Measurements from ENCODE around the gene XYLB. TPM values are rescaled to one million over a fixed set of nuclear protein-coding genes. Genes with fewer than 3 reads are reported as not detected.

Gene XYLB
- total and polyA plus RNA-seq, 2 of the 13 experiments (the other 11 are each of a cell fraction or from before 2014, with no cell fraction given), result 25.9 to 30.0 TPM

DNA sequence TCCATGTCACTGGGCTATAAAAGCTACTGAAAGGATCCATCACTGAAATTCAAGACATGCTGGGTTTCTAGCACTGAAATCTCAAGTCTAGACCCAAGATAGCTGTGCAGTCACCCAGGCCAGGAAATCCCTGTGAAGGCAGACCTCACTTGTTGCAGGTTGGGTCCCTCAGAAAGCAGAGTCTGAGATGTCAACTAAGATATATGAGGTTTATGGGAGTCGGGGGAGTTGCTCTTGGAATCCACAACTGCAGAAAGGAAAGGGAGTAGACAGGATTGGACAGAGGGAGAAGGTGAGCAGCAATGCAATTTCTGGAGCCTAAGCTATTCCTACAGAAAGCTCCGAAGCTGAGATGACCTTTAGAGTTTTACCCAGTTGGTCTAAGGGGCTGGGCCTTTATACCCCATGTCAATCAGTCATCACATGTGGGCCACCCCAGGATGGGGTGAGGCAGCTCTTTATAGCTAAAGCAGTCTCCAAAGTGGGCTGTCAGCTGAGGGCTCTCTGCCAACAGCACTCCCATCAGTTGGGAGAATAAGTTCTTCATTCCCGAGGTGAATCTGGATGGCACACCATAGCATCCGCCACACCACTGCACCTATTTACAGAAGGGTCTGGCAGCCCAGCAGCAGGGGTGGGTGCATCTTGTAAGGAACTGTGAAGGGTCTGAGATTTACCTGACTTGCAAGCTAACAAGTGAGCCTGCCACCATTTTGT is 54.8 kb downstream of the XYLB start (continued):
- TF ChIP-seq ZNF83 (CRISPR knock-in tag; IDR thresholded peaks at IDR 0.05; ENCODE audit: borderline replicate concordance) (no peak), CEBPB (IDR thresholded peaks at IDR 0.05; ENCODE audit: borderline replicate concordance, low read depth, low read length) (no peak), ZNF556 (CRISPR knock-in tag; IDR thresholded peaks at IDR 0.05; ENCODE audit: borderline replicate concordance) (no peak), NCOA1 (CRISPR knock-in tag; IDR thresholded peaks at IDR 0.05) (no peak)
- TF ChIP-seq, protein P1, sequence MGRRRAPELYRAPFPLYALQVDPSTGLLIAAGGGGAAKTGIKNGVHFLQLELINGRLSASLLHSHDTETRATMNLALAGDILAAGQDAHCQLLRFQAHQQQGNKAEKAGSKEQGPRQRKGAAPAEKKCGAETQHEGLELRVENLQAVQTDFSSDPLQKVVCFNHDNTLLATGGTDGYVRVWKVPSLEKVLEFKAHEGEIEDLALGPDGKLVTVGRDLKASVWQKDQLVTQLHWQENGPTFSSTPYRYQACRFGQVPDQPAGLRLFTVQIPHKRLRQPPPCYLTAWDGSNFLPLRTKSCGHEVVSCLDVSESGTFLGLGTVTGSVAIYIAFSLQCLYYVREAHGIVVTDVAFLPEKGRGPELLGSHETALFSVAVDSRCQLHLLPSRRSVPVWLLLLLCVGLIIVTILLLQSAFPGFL (CRISPR knock-in tag; IDR thresholded peaks at IDR 0.05), result no peak

GRCh38 chr3:38404286-38404685 is 57.7 kb downstream of the XYLB start:
- CTCF ChIA-PET (ENCODE audit: low intra/inter-chr PET ratio, low total read pairs), result no interaction called here
- in situ Hi-C loops (cut with HindIII; ENCODE audit: extremely low pct_ligation_motif_present, low pct_unique_long_range_greater_than_20kb), result no loop called here

More at GRCh38 chr3:38404286-38404685, 57.7 kb downstream of the XYLB start:
- Histone ChIP-seq H3K4me3 (replicated peaks in 1 of 3; ENCODE audit: insufficient read depth in 1 of 3, low read depth in 2 of 3, low read length in 3 of 3) (no peak overlapping the region), H3K4me2 (ENCODE audit: low read depth, low read length) (no peak overlapping the region), H3K27me3 (ENCODE audit: control insufficient read depth in 1 of 2, insufficient read depth in 2 of 2, low read length in 2 of 2) (no peaks in the 10 kb centered on the region), H3K27ac (ENCODE audit: extremely low read length, insufficient read depth, low read length) (no peak overlapping the region), H3K9me3 (ENCODE audit: low read length) (no peaks in the 10 kb centered on the region), H4K20me1 (ENCODE audit: insufficient read depth, low read length) (peaks cover 4% of the 10 kb centered on the region; the same call in 1 of the 2 replicates), H3K79me2 (ENCODE audit: insufficient read depth, low read length) (no peaks in the 10 kb centered on the region), H3K9ac (ENCODE audit: insufficient read depth, low read depth, low read length) (no peak overlapping the region), H3K4me1 (ENCODE audit: insufficient read depth, low read length) (no peaks in the 10 kb centered on the region), H2AFZ (ENCODE audit: low read length) (no peak overlapping the region), H3K36me3 (replicated peaks in 1 of 2; ENCODE audit: control insufficient read depth in 1 of 2, insufficient read depth in 2 of 2, low read length in 2 of 2) (peaks cover 33 to 52% of the 10 kb centered on the region in 2 experiments)
- intact Hi-C loops (cut with micrococcal nuclease; ENCODE audit: unreplicated experiment), result no loop called here
- no peak for DNase-seq (ENCODE audit: low spot score)
- POLR2A ChIA-PET, result no interaction called here
- FAIRE-seq, result no peak
- TF ChIP-seq FOSL2 (CRISPR knock-in tag; IDR thresholded peaks at IDR 0.05), result peak; percentile 42; the same call in 1 of the 2 replicates
- TF ChIP-seq TP53 (CRISPR knock-in tag; conservative IDR thresholded peaks at IDR 0.05), result no peak
- 85% methylated on average over 5 of the region's 5 CpGs for WGBS (ENCODE audit: low lambda C conversion rate)
- ATAC-seq, result no peak
- no TSS peak for BruUV-seq (replicated peaks)

Data from HepG2 (cell line).